RWPE1 (cell line): ENCODE results near the gene ZNF646.
"Not testable (repeated sequence)": the region's sequence is repeated elsewhere in the genome, so short reads cannot be mapped to it uniquely, and the experiment has no call there.

Experiments used
- CTCF ChIA-PET: fragments of 350-600 bp; sonication (Branson Sonifier 250); formaldehyde crosslinking; extraction: SDS; loops from one replicate; lab custom pipeline; 2021; lab: Yijun Ruan, JAX
- POLR2A ChIA-PET: fragments of 400-600 bp; formaldehyde crosslinking; extraction: SDS; loops from one replicate; lab custom pipeline; 2020; ENCODE audit warnings: antibody characterized with exemption; ENCODE audit not compliant: low non-redundant PET; lab: Yijun Ruan, JAX
- DNase-seq: peaks from one replicate; pipeline ENCODE4 v3.0.0; 2012; ENCODE audit warnings: low spot score
- H3K27ac ChIP-seq: fragments of 450-650 bp; 2 replicates; pipeline ENCODE4 v1.5.1; 2017
- CTCF ChIP-seq: fragments of 450-650 bp; conservative IDR thresholded peaks from 2 replicates; pipeline ENCODE4 v1.5.1; 2017; ENCODE audit warnings: low read depth, mild to moderate bottlenecking

ZNF646 gene

GRCh38 chr16:31090540-31090939 lies 16.3 kb downstream of the ZNF646 start:
- CTCF ChIA-PET, result no interaction called here
- no peak for TF ChIP-seq CTCF
- H3K27ac ChIP-seq, result peak overlapping the region; percentile 36
- POLR2A ChIA-PET, result no interaction called here
- no peak for DNase-seq

DNA sequence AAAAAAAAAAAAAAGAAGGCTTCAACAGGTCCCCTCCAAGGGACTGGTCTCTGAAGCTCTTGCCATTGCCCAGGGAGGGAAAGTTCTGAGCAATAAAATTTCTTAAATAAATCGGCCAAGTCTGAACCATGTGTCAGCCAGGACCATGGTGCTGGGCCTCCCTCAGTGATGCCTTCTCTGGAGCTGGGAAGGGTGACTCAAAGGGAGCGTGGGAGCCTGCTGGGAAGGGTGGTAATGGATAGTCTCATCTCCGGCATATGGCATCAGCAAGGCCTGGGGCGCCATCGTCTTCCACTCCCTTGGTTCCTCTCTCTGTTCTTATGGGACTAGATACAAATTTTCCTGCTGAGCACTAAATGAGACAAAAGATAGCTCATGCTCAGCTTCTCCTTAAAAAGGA lies 18.1 kb downstream of the ZNF646 start:
- POLR2A ChIA-PET, result interaction anchor here (0.6 to 1.0 kb wide), 4 partner anchors 19 to 137 kb away, joined by 4 to 22 read pairs (median 6); partner anchors contain the start of genes FUS, ZNF646 and ZNF668

GRCh38 chr16:31093132-31093703 lies 19.0 kb downstream of the ZNF646 start:
- TF ChIP-seq CTCF, result no peak
- ChIA-PET POLR2A (interaction anchor here (0.6 kb wide), 1 partner anchor 138 kb away, joined by 5 read pairs; no protein-coding TSS in a partner anchor), CTCF (interaction anchor here (0.6 to 2.1 kb wide), 3 partner anchors 49 to 151 kb away, joined by 3 to 8 read pairs (median 6); partner anchors contain the start of gene HSD3B7)
- DNase-seq, result peak; percentile 73
- peak overlapping the region; percentile 97 for H3K27ac ChIP-seq

More for the DNA sequence above, 18.1 kb downstream of the ZNF646 start:
- TF ChIP-seq CTCF, result no peak
- CTCF ChIA-PET, result interaction anchor here (0.6 to 2.1 kb wide), 3 partner anchors 50 to 107 kb away, joined by 3 to 6 read pairs (median 4); partner anchors contain the start of gene HSD3B7
- peak overlapping the region; percentile 97 for H3K27ac ChIP-seq
- DNase-seq, result no peak

GRCh38 chr16:31094088-31094423 lies 19.8 kb downstream of the ZNF646 start:
- ChIA-PET CTCF (interaction anchor here (0.6 to 1.7 kb wide), 2 partner anchors 39 to 109 kb away, joined by 4 to 8 read pairs; partner anchors contain the start of gene HSD3B7), POLR2A (interaction anchor here (0.5 kb wide), 1 partner anchor 72 kb away, joined by 4 read pairs; no protein-coding TSS in a partner anchor)
- no peak for DNase-seq
- peak overlapping the region; percentile 97 for H3K27ac ChIP-seq
- TF ChIP-seq CTCF, result no peak

DNA sequence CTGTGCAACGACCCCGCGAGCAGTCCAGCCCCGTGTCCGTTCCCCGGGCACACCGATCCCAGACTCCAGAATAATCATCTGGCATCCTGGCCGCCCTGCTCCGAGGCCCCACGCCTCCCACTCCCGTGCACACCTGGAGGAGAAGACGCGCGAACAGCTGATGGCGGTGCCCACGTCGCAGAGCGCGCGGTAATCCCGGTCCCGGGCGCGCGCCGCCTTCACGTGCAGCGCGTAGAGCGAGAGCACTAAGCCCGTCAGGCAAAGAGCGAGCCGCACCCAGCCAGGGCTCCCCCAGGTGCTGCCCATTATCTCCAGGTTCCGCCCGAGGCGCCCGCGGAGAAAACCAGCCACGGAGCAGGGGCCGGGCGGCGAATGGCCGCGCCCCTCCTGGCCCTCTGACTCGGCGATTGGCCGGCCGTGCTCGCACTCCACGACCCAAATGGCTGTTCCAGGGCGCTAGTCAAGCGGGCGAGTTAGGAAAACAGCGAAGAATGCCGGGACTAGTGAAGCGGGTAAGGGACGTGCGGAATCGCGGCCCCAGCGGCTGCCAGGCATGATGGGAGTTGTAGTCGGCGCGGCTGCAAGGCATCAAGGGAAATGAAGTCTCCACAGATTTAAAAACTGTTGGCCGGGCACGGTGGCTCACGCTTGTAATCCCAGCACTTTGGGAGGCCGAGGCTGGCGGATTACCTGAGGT lies 20.4 kb downstream of the ZNF646 start, which contains the start of gene VKORC1:
VKORC1 (minus strand) TSS at position 374 of the 697 bp plus-strand sequence; CDS start at position 306, 68 bp downstream.
- peak; percentile 91 for DNase-seq
- TF ChIP-seq CTCF, result no peak
- CTCF ChIA-PET, result interaction anchor here (0.6 to 1.7 kb wide), 3 partner anchors 23 to 109 kb away, joined by 3 to 8 read pairs (median 4); partner anchors contain the start of gene HSD3B7
- POLR2A ChIA-PET, result interaction anchor here (0.5 kb wide), 1 partner anchor 71 kb away, joined by 4 read pairs; no protein-coding TSS in a partner anchor
- peak within 1 kb of the TSS; percentile 97 for H3K27ac ChIP-seq

GRCh38 chr16:31099860-31100638 lies 25.8 kb downstream of the ZNF646 start:
- peak overlapping the region; percentile 10; the same call in 1 of the 2 replicates for H3K27ac ChIP-seq
- DNase-seq, result no peak
- ChIA-PET CTCF (interaction anchor here (0.6 to 0.7 kb wide), 3 partner anchors 20 to 255 kb away, joined by 3 to 5 read pairs (median 3); no protein-coding TSS in a partner anchor), POLR2A (no interaction called here)
- TF ChIP-seq CTCF, result no peak

GRCh38 chr16:31100876-31101641 lies 26.8 kb downstream of the ZNF646 start:
- POLR2A ChIA-PET, DNase-seq: not testable (repeated sequence)
- peak overlapping the region; percentile 10; the same call in 1 of the 2 replicates for H3K27ac ChIP-seq
- CTCF ChIA-PET, result interaction anchor here (0.7 to 1.5 kb wide), 2 partner anchors 116 to 256 kb away, joined by 3 to 5 read pairs; partner anchors contain the start of gene HSD3B7
